ENCODE results near the gene SERPINA4.
"Not testable (repeated sequence)": the region's sequence is repeated elsewhere in the genome, so short reads cannot be mapped to it uniquely, and the experiment has no call there.

The SERPINA4 gene

GRCh38 chr14:94570440-94570839 lies 9.2 kb downstream of the SERPINA4 start:
- DNase-seq, result no peak

- DNase-seq, result no peak
These were observed 10.2 kb downstream of the SERPINA4 start for GRCh38 chr14:94571395-94571794.

GRCh38 chr14:94571950-94572349 lies 10.7 kb downstream of the SERPINA4 start:
- no peak for DNase-seq

GRCh38 chr14:94572637-94573303 lies 11.5 kb downstream of the SERPINA4 start:
- DNase-seq, result no peak

- DNase-seq, result no peak
These were observed 12.4 kb downstream of the SERPINA4 start for GRCh38 chr14:94573475-94574277.

GRCh38 chr14:94574336-94574735 lies 13.1 kb downstream of the SERPINA4 start:
- DNase-seq, result no peak

GRCh38 chr14:94575730-94576585 lies 14.7 kb downstream of the SERPINA4 start:
- DNase-seq, result no peak

GRCh38 chr14:94577472-94577871 lies 16.2 kb downstream of the SERPINA4 start:
- DNase-seq, result not testable (repeated sequence)

GRCh38 chr14:94578712-94579111 lies 17.5 kb downstream of the SERPINA4 start:
- no peak for DNase-seq

GRCh38 chr14:94581127-94581999 lies 20.1 kb downstream of the SERPINA4 start, which contains the start of gene SERPINA5:
Gene SERPINA5, plus strand, starts transcription at chr14:94581426. Its CDS starts 5,937 bp downstream, at chr14:94587363.
- no peak for DNase-seq

- DNase-seq, result no peak
These were observed 21.0 kb downstream of the SERPINA4 start for GRCh38 chr14:94582199-94582750.

- no peak for DNase-seq
These were observed 21.6 kb downstream of the SERPINA4 start for GRCh38 chr14:94582851-94583250.

GRCh38 chr14:94583557-94583956 lies 22.3 kb downstream of the SERPINA4 start:
- DNase-seq, result no peak

- DNase-seq, result no peak
These were observed 23.5 kb downstream of the SERPINA4 start for GRCh38 chr14:94584591-94585280.

GRCh38 chr14:94586635-94587034 lies 25.4 kb downstream of the SERPINA4 start:
- DNase-seq, result no peak

GRCh38 chr14:94588311-94588710 lies 27.1 kb downstream of the SERPINA4 start:
- no peak for DNase-seq

GRCh38 chr14:94591073-94591472 lies 29.8 kb downstream of the SERPINA4 start:
- DNase-seq, result no peak

GRCh38 chr14:94591871-94592270 lies 30.6 kb downstream of the SERPINA4 start:
- no peak for DNase-seq

- no peak for DNase-seq
These were observed 31.2 kb downstream of the SERPINA4 start for GRCh38 chr14:94592457-94592856.

- no peak for DNase-seq
These were observed 32.1 kb downstream of the SERPINA4 start for GRCh38 chr14:94593376-94593748.

GRCh38 chr14:94593749-94594431 lies 32.6 kb downstream of the SERPINA4 start:
- DNase-seq, result no peak
